Spleen (tissue), 11 donors: Measurements from ENCODE around the gene CRB3. TPM values are rescaled to one million over a fixed set of nuclear protein-coding genes. Genes with fewer than 3 reads are reported as not detected.

Experiments
- DNase-seq: peaks from one replicate; pipeline ENCODE4 v3.0.0-alpha.2; 2020
- H3K27ac ChIP-seq, 8 donors: fragments of 200-600 bp; sonication (generic) in 7 of 8; 1 replicate in 4 of 8; 2 replicates in 4 of 8; pipeline versions ENCODE4 v1.5.0 to v1.8.0; 2016 to 2021; ENCODE audit warnings: inconsistent platforms in 4 of 8, mild to moderate bottlenecking in 4 of 8, moderate library complexity in 1 of 8
- H3K27me3 ChIP-seq, 7 donors: fragments of 200-600 bp; sonication (generic) in 6 of 7; replicated peaks in 1 of 7; 1 replicate in 4 of 7; 2 replicates in 3 of 7; pipeline versions ENCODE4 v1.5.0 to v1.8.0; 2016 to 2021; ENCODE audit warnings: inconsistent platforms in 3 of 7, mild to moderate bottlenecking in 1 of 7
- H3K36me3 ChIP-seq, 6 donors: fragments of 200-600 bp; sonication (generic) in 5 of 6; 1 replicate in 4 of 6; 2 replicates in 2 of 6; pipeline versions ENCODE4 v1.5.0 to v1.8.0; 2016 to 2021; ENCODE audit warnings: inconsistent platforms in 2 of 6
- H3K4me1 ChIP-seq, 6 donors: fragments of 200-600 bp; sonication (generic) in 5 of 6; 1 replicate in 3 of 6; 2 replicates in 3 of 6; pipeline versions ENCODE4 v1.5.0 to v1.8.0; 2016 to 2021; ENCODE audit warnings: inconsistent platforms in 3 of 6
- H3K4me3 ChIP-seq, 8 donors: fragments of 200-600 bp; sonication (generic) in 7 of 8; 1 replicate in 4 of 8; 2 replicates in 4 of 8; pipeline versions ENCODE4 v1.5.0 to v1.8.0; 2016 to 2021; ENCODE audit warnings: inconsistent platforms in 4 of 8, mild to moderate bottlenecking in 4 of 8, moderate library complexity in 2 of 8
- H3K9me3 ChIP-seq, 8 donors: fragments of 200-600 bp; sonication (generic) in 7 of 8; 1 replicate in 4 of 8; 2 replicates in 4 of 8; pipeline versions ENCODE4 v1.5.0 to v1.8.0; 2016 to 2021; ENCODE audit warnings: inconsistent platforms in 4 of 8
- POLR2A ChIP-seq, 3 donors: fragments of 450-650 bp; IDR thresholded peaks; one replicate each; pipeline ENCODE4 v1.5.1; 2017; ENCODE audit warnings: antibody characterized with exemption in 3 of 3, mild to moderate bottlenecking in 1 of 3
- POLR2AphosphoS5 ChIP-seq, 3 donors: sonication (generic); formaldehyde crosslinking; IDR thresholded peaks; one replicate each; pipeline ENCODE4 v1.5.1; 2017; ENCODE audit warnings: antibody characterized with exemption in 3 of 3
- WGBS, 5 donors: extraction: QIAGEN DNeasy Blood & Tissue Kit in 3 of 5; methylation state at CpG; one replicate each; pipeline versions ENCODE4 v1.1.5 to v1.1.7; 2013 to 2018; 5-methylcytosine and 5-hydroxymethylcytosine counted together
- intact Hi-C: fragments of 100-400 bp; cut with DNase I; formaldehyde crosslinking; loops from one replicate; pipeline ENCODE4 v1.15.0; 2023; ENCODE audit warnings: low total_unique reads
- polyA plus RNA-seq, 3 donors: library from polyadenylated mRNA; stranded (reverse); fragments of 200-250 nt; gene quantifications; one replicate each; pipeline ENCODE4 v1.2.1, GENCODE V29; 2013
- total RNA-seq, 7 donors: library from RNA; depleted of rRNA in 3 of 7; stranded (reverse); fragments of >200 nt in 3 of 7; fragmentation: NEBNext Ultra II Directional in 4 of 7; extraction: Animal tissue kit (Norgen Biotek cat#: 25700) in 4 of 7; gene quantifications; one replicate each; pipeline versions ENCODE4 v1.1.0 to v1.2.1, GENCODE V29; 2016 to 2021
- TF ChIP-seq, protein P1 (sequence below), 11 experiments: fragments of 200-600 bp in 7 of 11; fragments of 450-650 bp in 4 of 11; sonication (generic) in 4 of 11; IDR thresholded peaks in 8 of 11; conservative IDR thresholded peaks in 3 of 11; 1 replicate in 7 of 11; 2 replicates in 4 of 11; pipeline versions ENCODE4 v1.4.0 to v1.8.0; 2016 to 2021; ENCODE audit warnings: antibody characterized with exemption in 11 of 11, inconsistent platforms in 4 of 11, mild to moderate bottlenecking in 1 of 11
- donor health status: healthy with polysubstance abuse.
- donor health status: DM: no; HTN: no; CAD: no; lungs with moderate emphysema.
- donor health status: DM: no; HTN: no; CAD: no.
- donor health status: Bipolar disorder and iron deficiency.
- donor health status: healthy.
- donor health status: DM: no; HTN: no; CAD: no.
- donor health status: DM: yes; HTN: yes; CAD: no.

Gene CRB3
- total and polyA plus RNA-seq, 10 donors: 1.0 to 2.0 (median 1.2) TPM; not detected in 2

DNA sequence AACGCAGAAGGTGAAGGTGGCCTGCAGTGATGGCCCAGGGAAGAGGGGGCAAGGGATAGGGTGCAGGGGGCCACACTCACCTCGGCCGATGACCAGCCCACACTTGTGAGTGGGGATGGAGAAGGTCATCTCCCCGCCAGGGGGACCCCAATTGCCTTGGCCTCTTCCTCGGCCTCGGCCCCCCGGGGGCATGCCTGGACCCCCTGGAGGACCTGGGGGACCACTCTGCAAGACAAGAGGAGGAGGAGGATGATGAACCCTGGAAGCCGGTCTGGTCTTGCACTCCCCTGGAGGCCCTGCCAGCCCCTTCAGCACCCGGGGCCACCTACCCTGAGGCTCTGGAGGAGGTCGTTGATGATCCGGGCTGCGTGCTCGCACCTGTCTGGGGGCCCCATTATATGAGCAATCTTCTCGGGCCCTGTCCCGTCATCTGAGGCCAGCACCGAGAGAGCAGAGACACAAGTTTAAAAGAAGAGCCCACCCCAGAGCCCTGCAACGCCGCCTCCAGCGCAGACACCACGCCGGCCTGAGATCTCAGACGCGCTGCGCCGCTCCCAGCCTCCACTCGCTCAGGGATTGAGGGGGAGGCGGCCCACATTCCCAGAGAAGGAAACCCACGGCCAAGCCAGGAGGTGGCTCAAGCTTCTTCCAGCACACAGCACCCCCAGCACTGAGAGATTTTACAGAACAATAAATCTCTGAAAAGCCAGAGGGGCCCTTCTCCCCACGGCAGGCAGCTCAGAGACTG, 47.2 kb upstream of the CRB3 start:
- H3K27me3 ChIP-seq: no peaks in the 10 kb centered on the region
- no peak overlapping the region for H3K27ac ChIP-seq
- TF ChIP-seq POLR2AphosphoS5 (IDR thresholded peaks at IDR 0.05): peak in 1 of 3 donors; percentile 35
- no peak for TF ChIP-seq POLR2A (IDR thresholded peaks at IDR 0.05)
- H3K4me3 ChIP-seq: no peak overlapping the region
- intact Hi-C loops: no loop called here
- peaks cover 0 to 29% (median 7%) of the 10 kb centered on the region in 6 donors for H3K4me1 ChIP-seq
- H3K36me3 ChIP-seq: peaks cover 3 to 92% (median 80%) of the 10 kb centered on the region in 6 donors
- no peak for DNase-seq
- no peaks in the 10 kb centered on the region for H3K9me3 ChIP-seq
- WGBS, 5 donors: 94 to 96% (median 95%) methylated on average over 11 to 29 of the region's 29 CpGs

DNA sequence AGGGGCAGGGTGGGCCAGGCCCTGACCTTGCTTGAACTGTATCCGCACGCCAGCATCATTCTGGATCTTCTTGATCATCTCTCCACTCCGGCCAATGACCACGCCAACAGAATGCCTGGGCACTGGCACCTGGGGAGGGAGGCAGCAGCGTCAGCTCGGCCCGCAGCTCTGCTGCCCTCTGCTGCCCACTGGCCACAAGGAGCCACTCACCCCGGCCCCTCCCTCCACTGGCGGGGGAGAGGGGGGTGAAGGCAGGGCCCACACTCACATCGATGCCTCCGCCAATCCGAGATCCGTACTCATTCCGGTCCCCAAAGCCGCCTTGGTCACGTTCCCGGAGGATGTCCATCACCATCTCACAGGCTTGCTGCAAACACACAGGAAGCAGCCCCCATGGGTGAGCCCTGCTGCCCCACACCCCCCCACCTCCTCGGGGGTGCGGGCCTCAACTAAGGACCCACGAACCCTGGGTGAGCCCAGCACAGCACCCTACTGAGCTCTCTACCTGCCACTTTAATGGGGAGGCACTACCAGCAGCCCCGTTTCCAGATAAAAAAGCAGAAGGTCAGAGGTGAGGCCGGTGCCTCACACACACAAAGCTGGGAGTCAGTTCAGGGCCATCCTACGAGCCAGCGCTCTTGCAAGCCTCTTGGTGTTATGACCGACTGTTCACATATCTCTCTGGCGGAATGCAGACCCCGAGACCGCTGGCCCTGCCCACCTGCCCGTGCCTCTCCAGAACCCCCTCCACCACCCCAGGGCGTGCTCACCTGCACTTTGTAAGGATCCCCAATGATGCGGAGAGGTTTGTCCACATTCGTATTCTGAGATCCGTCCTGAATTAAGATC, 46.1 kb upstream of the CRB3 start:
- intact Hi-C loops: no loop called here
- WGBS, 5 donors: 75 to 88% (median 86%) methylated on average over 32 to 33 of the region's 33 CpGs
- Histone ChIP-seq H3K27me3 (no peaks in the 10 kb centered on the region), H3K27ac (no peak overlapping the region), H3K4me1 (peaks cover 4 to 40% (median 17%) of the 10 kb centered on the region in 6 donors), H3K9me3 (no peaks in the 10 kb centered on the region), H3K4me3 (no peak overlapping the region), H3K36me3 (peaks cover 3 to 94% (median 80%) of the 10 kb centered on the region in 6 donors)
- TF ChIP-seq, protein P1, sequence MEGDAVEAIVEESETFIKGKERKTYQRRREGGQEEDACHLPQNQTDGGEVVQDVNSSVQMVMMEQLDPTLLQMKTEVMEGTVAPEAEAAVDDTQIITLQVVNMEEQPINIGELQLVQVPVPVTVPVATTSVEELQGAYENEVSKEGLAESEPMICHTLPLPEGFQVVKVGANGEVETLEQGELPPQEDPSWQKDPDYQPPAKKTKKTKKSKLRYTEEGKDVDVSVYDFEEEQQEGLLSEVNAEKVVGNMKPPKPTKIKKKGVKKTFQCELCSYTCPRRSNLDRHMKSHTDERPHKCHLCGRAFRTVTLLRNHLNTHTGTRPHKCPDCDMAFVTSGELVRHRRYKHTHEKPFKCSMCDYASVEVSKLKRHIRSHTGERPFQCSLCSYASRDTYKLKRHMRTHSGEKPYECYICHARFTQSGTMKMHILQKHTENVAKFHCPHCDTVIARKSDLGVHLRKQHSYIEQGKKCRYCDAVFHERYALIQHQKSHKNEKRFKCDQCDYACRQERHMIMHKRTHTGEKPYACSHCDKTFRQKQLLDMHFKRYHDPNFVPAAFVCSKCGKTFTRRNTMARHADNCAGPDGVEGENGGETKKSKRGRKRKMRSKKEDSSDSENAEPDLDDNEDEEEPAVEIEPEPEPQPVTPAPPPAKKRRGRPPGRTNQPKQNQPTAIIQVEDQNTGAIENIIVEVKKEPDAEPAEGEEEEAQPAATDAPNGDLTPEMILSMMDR (IDR thresholded peaks at IDR 0.05 in 8 of 11, conservative IDR thresholded peaks at IDR 0.05 in 3 of 11): peak in 1 of 11 experiments; percentile 41
- no peak for TF ChIP-seq POLR2A (IDR thresholded peaks at IDR 0.05)
- peak in 1 of 3 donors; percentile 64 for TF ChIP-seq POLR2AphosphoS5 (IDR thresholded peaks at IDR 0.05)
- no peak for DNase-seq

DNA sequence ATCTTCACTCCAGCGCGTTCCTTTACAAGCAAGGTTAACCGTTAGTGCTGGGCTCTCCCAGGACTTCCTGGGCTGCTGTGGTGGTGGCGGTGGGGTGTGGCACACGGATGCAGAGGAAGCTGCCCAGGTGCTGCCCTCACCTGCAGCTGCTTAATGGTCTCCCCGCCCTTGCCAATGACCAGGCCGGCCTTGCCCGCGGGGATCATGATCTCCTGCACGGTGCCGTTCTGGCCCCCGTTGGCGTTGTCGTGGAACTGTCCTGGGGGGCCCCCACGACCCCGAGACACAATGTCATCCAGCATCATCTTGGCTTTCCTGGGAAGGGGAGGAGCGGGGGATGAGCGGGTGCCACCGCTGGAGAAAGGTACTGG, 45.5 kb upstream of the CRB3 start:
- intact Hi-C loops: no loop called here

More for the DNA sequence above, 45.5 kb upstream of the CRB3 start:
- 92 to 95% (median 94%) methylated on average over 17 to 19 of the region's 19 CpGs for WGBS, 5 donors
- Histone ChIP-seq H3K27ac (no peak overlapping the region), H3K9me3 (no peaks in the 10 kb centered on the region), H3K27me3 (no peaks in the 10 kb centered on the region), H3K4me3 (no peak overlapping the region), H3K36me3 (peaks cover 3 to 88% (median 79%) of the 10 kb centered on the region in 6 donors), H3K4me1 (peaks cover 10 to 46% (median 23%) of the 10 kb centered on the region in 6 donors)
- no peak for DNase-seq
- TF ChIP-seq POLR2AphosphoS5 (IDR thresholded peaks at IDR 0.05): peak in 1 of 3 donors; percentile 37
- TF ChIP-seq, protein P1 (IDR thresholded peaks at IDR 0.05 in 8 of 11, conservative IDR thresholded peaks at IDR 0.05 in 3 of 11): no peak
